Mesenchymal stem cell (in vitro differentiated cells and primary cell): Measurements from ENCODE around the gene PRKAG2.
"Not testable (repeated sequence)": the region's sequence is repeated elsewhere in the genome, so short reads cannot be mapped to it uniquely, and the experiment has no call there.

Experiments
- DNase-seq: peaks from one replicate; pipeline ENCODE4 v3.0.0-alpha.2; 2013
- H2AFZ ChIP-seq: one replicate; pipeline ENCODE4 v1.6.1; 2013; ENCODE audit warnings: low read depth, mild to moderate bottlenecking, control low read depth, inconsistent platforms, low read length, moderate library complexity
- H2AK5ac ChIP-seq: 2 replicates; pipeline ENCODE4 v1.6.1; 2013; ENCODE audit warnings: low read length, moderate library complexity, mild to moderate bottlenecking, inconsistent platforms; ENCODE audit not compliant: severe bottlenecking
- H2BK120ac ChIP-seq: one replicate; pipeline ENCODE4 v1.6.1; 2013; ENCODE audit warnings: low read depth, mild to moderate bottlenecking, inconsistent platforms, low read length, moderate library complexity
- H2BK12ac ChIP-seq, 2 experiments: one replicate each; pipeline ENCODE4 v1.6.1; 2013; ENCODE audit warnings: inconsistent platforms in 2 of 2, low read length in 2 of 2, mild to moderate bottlenecking in 2 of 2, moderate library complexity in 2 of 2, control low read depth in 1 of 2
- H2BK15ac ChIP-seq: one replicate; pipeline ENCODE4 v1.6.1; 2013; ENCODE audit warnings: mild to moderate bottlenecking, low read depth, inconsistent platforms; ENCODE audit not compliant: poor library complexity, severe bottlenecking
- H2BK5ac ChIP-seq: 2 replicates; pipeline ENCODE4 v1.6.1; 2013; ENCODE audit warnings: low read depth, mild to moderate bottlenecking, low read length, control low read depth, inconsistent platforms; ENCODE audit not compliant: poor library complexity, severe bottlenecking
- H3K14ac ChIP-seq, 2 experiments: one replicate each; pipeline ENCODE4 v1.6.1; 2013; ENCODE audit warnings: inconsistent platforms in 2 of 2, low read length in 2 of 2, control low read depth in 1 of 2, mild to moderate bottlenecking in 1 of 2, moderate library complexity in 1 of 2
- H3K18ac ChIP-seq, 2 experiments: one replicate each; pipeline ENCODE4 v1.6.1; 2013; ENCODE audit warnings: inconsistent platforms in 2 of 2, low read length in 2 of 2, control low read depth in 1 of 2, low read depth in 1 of 2, mild to moderate bottlenecking in 1 of 2
- H3K23ac ChIP-seq, 2 experiments: one replicate each; pipeline ENCODE4 v1.6.1; 2013; ENCODE audit warnings: inconsistent platforms in 2 of 2, low read length in 2 of 2, mild to moderate bottlenecking in 2 of 2, moderate library complexity in 2 of 2, control low read depth in 1 of 2
- H3K27ac ChIP-seq: 2 replicates; pipeline ENCODE4 v1.5.1; 2013; ENCODE audit warnings: mild to moderate bottlenecking, moderate library complexity, low read length, control low read depth, inconsistent platforms; ENCODE audit not compliant: poor library complexity, severe bottlenecking
- H3K27me3 ChIP-seq, 2 experiments: 2 replicates each; pipeline versions ENCODE4 v1.6.1 to v1.7.0; 2013; ENCODE audit warnings: low read length in 2 of 2, mild to moderate bottlenecking in 2 of 2, moderate library complexity in 2 of 2, control low read depth in 1 of 2, inconsistent platforms in 1 of 2; ENCODE audit not compliant: control insufficient read depth in 1 of 2, insufficient read depth in 1 of 2
- H3K36me3 ChIP-seq, 2 experiments: 2 replicates each; pipeline versions ENCODE4 v1.6.1 to v1.7.0; 2013; ENCODE audit warnings: low read length in 2 of 2, control low read depth in 1 of 2, inconsistent platforms in 1 of 2, low read depth in 1 of 2, mild to moderate bottlenecking in 1 of 2; ENCODE audit not compliant: insufficient read depth in 2 of 2, control insufficient read depth in 1 of 2
- H3K4ac ChIP-seq, 2 experiments: one replicate each; pipeline ENCODE4 v1.6.1; 2013; ENCODE audit warnings: inconsistent platforms in 2 of 2, low read length in 2 of 2, mild to moderate bottlenecking in 2 of 2, moderate library complexity in 2 of 2, control low read depth in 1 of 2, low read depth in 1 of 2
- H3K4me1 ChIP-seq: 2 replicates; pipeline ENCODE4 v1.6.1; 2013; ENCODE audit warnings: low read depth, low read length, control low read depth; ENCODE audit not compliant: control insufficient read depth, insufficient read depth
- H3K4me2 ChIP-seq: 2 replicates; pipeline ENCODE4 v1.6.1; 2013; ENCODE audit warnings: low read length, mild to moderate bottlenecking, inconsistent platforms; ENCODE audit not compliant: poor library complexity, severe bottlenecking
- H3K4me3 ChIP-seq, 2 experiments: 2 replicates each; pipeline versions ENCODE4 v1.5.1 to v1.7.0; 2013; ENCODE audit warnings: low read length in 2 of 2, mild to moderate bottlenecking in 2 of 2, control low read depth in 1 of 2, low read depth in 1 of 2; ENCODE audit not compliant: insufficient read depth in 1 of 2
- H3K79me1 ChIP-seq: replicated peaks from 2 replicates; pipeline ENCODE4 v1.6.1; 2013; ENCODE audit warnings: mild to moderate bottlenecking, control low read depth, low read length, inconsistent platforms; ENCODE audit not compliant: poor library complexity, severe bottlenecking
- H3K9ac ChIP-seq: 2 replicates; pipeline ENCODE4 v1.7.0; 2013; ENCODE audit warnings: mild to moderate bottlenecking, low read length, moderate library complexity
- H3K9me3 ChIP-seq: 2 replicates; pipeline ENCODE4 v1.7.0; 2013; ENCODE audit warnings: mild to moderate bottlenecking, low read length; ENCODE audit not compliant: control insufficient read depth
- H4K8ac ChIP-seq: one replicate; pipeline ENCODE4 v1.6.1; 2013; ENCODE audit warnings: inconsistent platforms, mild to moderate bottlenecking, low read length, moderate library complexity
- H4K91ac ChIP-seq: one replicate; pipeline ENCODE4 v1.6.1; 2013; ENCODE audit warnings: mild to moderate bottlenecking, low read length, inconsistent platforms
- WGBS: methylation state at CpG from one replicate; pipeline ENCODE4 v1.1.7; 2013; ENCODE audit warnings: mixed read lengths; 5-methylcytosine and 5-hydroxymethylcytosine counted together

PRKAG2 gene

GRCh38 chr7:151784853-151785680, 91.8 kb downstream of the PRKAG2 start:
- Histone ChIP-seq H3K9me3 (no peaks in the 10 kb centered on the region), H3K36me3 (no peaks in the 10 kb centered on the region), H3K18ac (no peak overlapping the region), H3K4me3 (no peak overlapping the region), H3K4me2 (no peak overlapping the region), H3K9ac (no peak overlapping the region), H3K4ac (no peak overlapping the region), H3K14ac (no peak overlapping the region), H2AFZ (no peak overlapping the region), H4K8ac (no peak overlapping the region), H2BK5ac (no peak overlapping the region), H2BK12ac (no peak overlapping the region), H2AK5ac (no peak overlapping the region), H3K23ac (no peak overlapping the region), H3K27ac (no peak overlapping the region), H3K27me3 (peaks cover 43% of the 10 kb centered on the region in 2 experiments), H2BK120ac (no peak overlapping the region), H2BK15ac (no peak overlapping the region), H3K4me1 (peaks cover 9% of the 10 kb centered on the region), H4K91ac (no peak overlapping the region), H3K79me1 (no peaks in the 10 kb centered on the region)
- no peak for DNase-seq
- WGBS = 83% methylated on average over 21 of the region's 21 CpGs

DNA sequence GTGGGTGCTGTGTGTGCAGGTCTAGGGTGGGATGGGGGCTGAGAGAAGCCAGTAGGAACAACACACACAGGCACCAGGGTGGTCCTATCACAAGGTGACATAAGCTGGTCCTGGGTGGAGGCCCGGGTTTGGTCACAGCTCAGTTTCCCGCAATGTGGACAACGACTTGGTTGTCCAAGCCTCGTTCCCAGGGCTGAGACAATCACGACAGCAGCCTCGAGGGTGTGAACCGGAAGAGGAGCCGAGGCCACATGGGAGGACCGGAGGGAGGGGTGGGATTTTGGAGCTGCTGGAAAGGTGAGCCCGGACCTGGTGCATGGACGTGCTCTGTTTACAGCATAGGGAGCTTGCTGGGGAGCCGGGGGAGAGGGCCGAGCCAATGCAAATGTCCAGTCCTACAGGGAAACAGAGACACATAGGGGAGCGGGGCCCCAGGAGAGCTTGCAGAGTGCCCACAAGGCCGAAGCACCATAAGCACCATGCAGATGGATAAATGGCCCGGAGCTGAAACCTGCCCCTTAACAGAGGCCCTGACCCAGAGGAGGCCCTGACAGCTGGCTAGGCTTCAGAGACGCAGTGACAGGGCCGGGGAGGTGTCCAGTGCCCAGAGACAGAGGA, 92.8 kb downstream of the PRKAG2 start:
- Histone ChIP-seq H3K4me3 (no peak overlapping the region), H3K79me1 (no peaks in the 10 kb centered on the region), H3K18ac (no peak overlapping the region), H3K4ac (no peak overlapping the region), H2BK120ac (no peak overlapping the region), H3K14ac (no peak overlapping the region), H2BK15ac (no peak overlapping the region), H2BK12ac (no peak overlapping the region), H3K4me1 (peaks cover 9% of the 10 kb centered on the region), H3K9me3 (no peaks in the 10 kb centered on the region), H3K27me3 (peaks cover 41 to 43% of the 10 kb centered on the region in 2 experiments), H3K4me2 (no peak overlapping the region), H3K9ac (no peak overlapping the region), H4K8ac (no peak overlapping the region), H3K27ac (no peak overlapping the region), H2BK5ac (no peak overlapping the region), H2AK5ac (no peak overlapping the region), H2AFZ (no peak overlapping the region), H3K36me3 (no peaks in the 10 kb centered on the region), H3K23ac (no peak overlapping the region), H4K91ac (no peak overlapping the region)
- WGBS = 96% methylated on average over 18 of the region's 18 CpGs
- DNase-seq = no peak

DNA sequence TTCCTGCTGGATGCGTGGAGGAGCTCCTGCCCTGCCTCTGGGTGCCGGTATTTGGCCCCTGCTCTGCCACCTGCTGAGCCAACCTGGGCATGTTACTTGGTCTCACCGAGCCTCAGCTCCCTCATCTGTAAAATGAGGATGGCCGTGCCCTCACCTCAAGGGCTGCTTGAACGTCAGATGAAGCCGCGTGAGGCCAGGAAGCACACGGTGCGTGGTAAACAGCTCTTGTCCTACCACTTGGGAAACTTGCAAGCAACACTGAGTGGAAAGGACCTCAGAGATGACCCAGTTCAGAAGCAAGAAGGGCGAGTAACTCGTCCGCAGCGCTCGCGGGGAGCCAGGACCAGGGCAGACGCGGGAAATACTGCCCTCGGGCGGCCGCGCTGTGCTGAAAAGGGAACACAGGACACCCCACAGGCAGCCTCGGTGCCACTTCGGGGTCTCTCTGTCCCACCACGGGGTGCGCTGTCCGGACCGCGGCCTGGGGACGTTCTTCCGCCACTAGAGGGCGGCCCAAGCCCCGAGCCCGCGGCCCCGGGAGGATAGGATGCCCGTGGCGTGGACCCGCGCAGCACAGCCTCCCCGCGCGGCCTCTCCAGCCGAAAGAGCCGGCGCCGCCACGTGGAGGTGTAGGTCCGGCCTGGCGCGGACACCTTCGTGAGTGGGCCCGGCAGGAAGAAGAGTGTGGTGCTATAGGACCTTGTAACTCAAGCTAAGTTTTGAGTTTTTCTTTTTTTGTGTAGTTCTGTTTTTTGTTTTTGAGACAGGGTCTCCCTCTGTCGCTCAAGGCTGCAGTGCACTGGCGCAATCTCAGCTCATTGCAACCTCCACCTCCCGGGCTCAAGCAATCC, 94.1 kb downstream of the PRKAG2 start:
- Histone ChIP-seq H3K79me1 (no peaks in the 10 kb centered on the region), H2BK5ac (no peak overlapping the region), H2AK5ac (no peak overlapping the region), H3K14ac (no peak overlapping the region), H3K4me2 (peak overlapping the region; percentile 72), H3K9me3 (no peaks in the 10 kb centered on the region), H3K4me1 (peaks cover 9% of the 10 kb centered on the region), H3K36me3 (no peaks in the 10 kb centered on the region), H3K18ac (no peak overlapping the region), H4K91ac (peak overlapping the region; percentile 6), H3K27me3 (peaks cover 40 to 43% of the 10 kb centered on the region in 2 experiments), H3K23ac (no peak overlapping the region), H2BK120ac (no peak overlapping the region), H2AFZ (peak overlapping the region; percentile 3), H3K27ac (no peak overlapping the region), H3K9ac (peak overlapping the region; percentile 51), H2BK15ac (no peak overlapping the region), H4K8ac (peak overlapping the region; percentile 71), H2BK12ac (peak overlapping the region in 1 of 2 experiments; percentile 9), H3K4ac (no peak overlapping the region), H3K4me3 (peak overlapping the region in 1 of 2 experiments; percentile 65)
- peak; percentile 74 for DNase-seq
- 18% methylated on average over 51 of the region's 55 CpGs for WGBS

DNA sequence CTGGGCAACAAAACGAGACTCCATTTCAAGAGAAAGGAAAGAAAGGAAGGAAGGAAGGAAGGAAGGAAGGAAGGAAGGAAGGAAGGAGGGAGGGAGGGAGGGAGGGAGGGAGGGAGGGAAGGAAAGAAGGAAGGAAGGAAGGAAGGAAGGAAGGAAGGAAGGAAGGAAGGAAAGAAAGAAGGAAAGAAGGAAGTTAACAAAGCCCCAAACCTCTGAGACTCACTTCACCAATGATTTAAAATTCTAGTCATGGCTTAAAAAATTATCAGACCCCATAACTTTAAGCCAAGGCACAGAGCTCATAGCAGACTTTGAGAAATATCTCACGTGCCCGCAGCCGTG, 94.7 kb downstream of the PRKAG2 start:
- not testable (repeated sequence) for H3K14ac ChIP-seq, H4K8ac ChIP-seq, DNase-seq, H3K27ac ChIP-seq, H3K9ac ChIP-seq, H2BK5ac ChIP-seq, H4K91ac ChIP-seq, H3K18ac ChIP-seq, H3K23ac ChIP-seq, H2BK120ac ChIP-seq, H3K4ac ChIP-seq, H3K79me1 ChIP-seq, H3K4me1 ChIP-seq, H2BK12ac ChIP-seq, H2AK5ac ChIP-seq, H3K36me3 ChIP-seq, H2BK15ac ChIP-seq, H3K4me2 ChIP-seq, H2AFZ ChIP-seq, H3K9me3 ChIP-seq
- Histone ChIP-seq H3K4me3 (peak overlapping the region in 1 of 2 experiments; percentile 65), H3K27me3 (peaks cover 34 to 39% of the 10 kb centered on the region in 2 experiments)
- 81% methylated on average over 4 of the region's 4 CpGs for WGBS
